IMR-90 (cell line): ENCODE data around the gene KMT2A. TPM values are rescaled to one million over a fixed set of nuclear protein-coding genes. Genes with fewer than 3 reads are reported as not detected.

Experiments
- ATAC-seq: fragments of 200-7000 bp; cut with Tn5 transposase; 2 replicates; pipeline ENCODE4 v1.9.1; 2020; ENCODE audit warnings: low read depth, mild to moderate bottlenecking, moderate library complexity
- BruUV-seq: library from RNA; stranded (reverse); fragments of 400-500 nt; replicated peaks from 2 replicates; lab custom pipeline; 2021; lab: Mats Ljungman, UMichigan
- CTCF ChIA-PET: fragments of 300-600 bp; formaldehyde crosslinking; extraction: SDS; loops from one replicate; lab custom pipeline; 2021; ENCODE audit warnings: antibody characterized with exemption; lab: Yijun Ruan, JAX
- POLR2A ChIA-PET: fragments of 300-600 bp; sonication (Branson Sonifier 250); formaldehyde crosslinking; loops from one replicate; lab custom pipeline; 2022; ENCODE audit warnings: antibody characterized with exemption; ENCODE audit not compliant: unreplicated experiment; lab: Charles Lee
- DNase-seq: peaks from one replicate; pipeline ENCODE4 v3.0.0; 2013
- H2AFZ ChIP-seq: replicated peaks from 2 replicates; pipeline ENCODE3; 2013; ENCODE audit warnings: low read length, mild to moderate bottlenecking; ENCODE audit not compliant: poor library complexity
- H2AK5ac ChIP-seq: 2 replicates; pipeline ENCODE4 v1.6.1; 2013; ENCODE audit warnings: low read depth, low read length, inconsistent platforms
- H2AK9ac ChIP-seq: replicated peaks from 2 replicates; pipeline ENCODE3; 2013; ENCODE audit warnings: mild to moderate bottlenecking, low read depth, low read length, moderate library complexity; ENCODE audit not compliant: poor library complexity
- H2BK120ac ChIP-seq: 2 replicates; pipeline ENCODE4 v1.6.1; 2013; ENCODE audit warnings: low read depth, low read length, inconsistent platforms
- H2BK15ac ChIP-seq: 3 replicates; pipeline ENCODE4 v1.6.1; 2013; ENCODE audit warnings: low read depth, low read length, inconsistent platforms
- H2BK20ac ChIP-seq: 2 replicates; pipeline ENCODE4 v1.6.1; 2013; ENCODE audit warnings: low read depth, mild to moderate bottlenecking, inconsistent platforms, low read length, moderate library complexity
- H2BK5ac ChIP-seq: 2 replicates; pipeline ENCODE4 v1.6.1; 2013; ENCODE audit warnings: mild to moderate bottlenecking, low read depth, low read length, inconsistent platforms; ENCODE audit not compliant: poor library complexity, severe bottlenecking
- H3K14ac ChIP-seq: replicated peaks from 2 replicates; pipeline ENCODE4 v1.6.1; 2013; ENCODE audit warnings: low read depth, low read length, inconsistent platforms
- H3K18ac ChIP-seq: 2 replicates; pipeline ENCODE4 v1.6.1; 2013; ENCODE audit warnings: low read depth, low read length, control low read depth
- H3K23ac ChIP-seq: 2 replicates; pipeline ENCODE4 v1.6.1; 2013; ENCODE audit warnings: low read depth, low read length, inconsistent platforms
- H3K27ac ChIP-seq: 2 replicates; pipeline ENCODE4 v1.5.1; 2013; ENCODE audit warnings: mild to moderate bottlenecking, control low read depth, low read length; ENCODE audit not compliant: insufficient read depth
- H3K27me3 ChIP-seq: 2 replicates; pipeline ENCODE4 v1.6.1; 2013; ENCODE audit warnings: low read length; ENCODE audit not compliant: control insufficient read depth, insufficient read depth
- H3K36me3 ChIP-seq: 2 replicates; pipeline ENCODE4 v1.6.1; 2013; ENCODE audit warnings: low read length, mixed read lengths; ENCODE audit not compliant: control insufficient read depth, insufficient read depth
- H3K4ac ChIP-seq: 2 replicates; pipeline ENCODE4 v1.6.1; 2013; ENCODE audit warnings: low read depth, low read length, inconsistent platforms
- H3K4me1 ChIP-seq: 2 replicates; pipeline ENCODE4 v1.6.1; 2013; ENCODE audit warnings: low read length, mixed read lengths; ENCODE audit not compliant: control insufficient read depth, insufficient read depth
- H3K4me2 ChIP-seq: 2 replicates; pipeline ENCODE4 v1.6.1; 2013; ENCODE audit warnings: low read depth, mild to moderate bottlenecking, control low read depth, low read length, moderate library complexity
- H3K4me3 ChIP-seq: 2 replicates; pipeline ENCODE4 v1.5.1; 2013; ENCODE audit warnings: low read depth, mild to moderate bottlenecking, control low read depth, low read length, moderate library complexity; ENCODE audit not compliant: insufficient read depth
- H3K56ac ChIP-seq: 2 replicates; pipeline ENCODE4 v1.6.1; 2013; ENCODE audit warnings: low read length, inconsistent platforms; ENCODE audit not compliant: insufficient read depth; ENCODE audit errors: extremely low read depth
- H3K79me1 ChIP-seq, 2 experiments: 2 replicates each; pipeline ENCODE4 v1.6.1; 2013; ENCODE audit warnings: low read length in 2 of 2, inconsistent platforms in 1 of 2, low read depth in 1 of 2
- H3K9ac ChIP-seq: 2 replicates; pipeline ENCODE4 v1.6.1; 2013; ENCODE audit warnings: low read depth, low read length, control low read depth
- H3K9me1 ChIP-seq: 2 replicates; pipeline ENCODE4 v1.6.1; 2013; ENCODE audit warnings: low read length, inconsistent platforms; ENCODE audit not compliant: insufficient read depth
- H3K9me3 ChIP-seq: 2 replicates; pipeline ENCODE4 v1.6.1; 2013; ENCODE audit warnings: low read length; ENCODE audit not compliant: control insufficient read depth, insufficient read depth
- H4K20me1 ChIP-seq: 2 replicates; pipeline ENCODE4 v1.6.1; 2013; ENCODE audit warnings: low read length, inconsistent platforms; ENCODE audit not compliant: insufficient read depth
- H4K5ac ChIP-seq: 2 replicates; pipeline ENCODE4 v1.6.1; 2013; ENCODE audit warnings: mild to moderate bottlenecking, low read depth, low read length, control low read depth
- H4K8ac ChIP-seq, 2 experiments: 2 replicates each; pipeline ENCODE4 v1.6.1; 2013; ENCODE audit warnings: low read depth in 2 of 2, low read length in 2 of 2, control low read depth in 1 of 2, inconsistent platforms in 1 of 2
- H4K91ac ChIP-seq: 2 replicates; pipeline ENCODE4 v1.6.1; 2013; ENCODE audit warnings: low read depth, low read length, inconsistent platforms; ENCODE audit not compliant: insufficient read depth
- BHLHE40 ChIP-seq: fragments of 150-350 bp; IDR thresholded peaks from 2 replicates; pipeline ENCODE4 v1.6.1; 2016; ENCODE audit warnings: mild to moderate bottlenecking, low read depth, low read length
- CEBPB ChIP-seq: IDR thresholded peaks from 2 replicates; pipeline ENCODE4 v1.6.1; 2012; ENCODE audit warnings: low read depth, low read length, improper control_type of control experiment
- ELK1 ChIP-seq: fragments of 150-350 bp; IDR thresholded peaks from 2 replicates; pipeline ENCODE4 v1.6.1; 2016; ENCODE audit warnings: low read depth, mild to moderate bottlenecking, low read length, moderate library complexity, borderline replicate concordance
- MAZ ChIP-seq: IDR thresholded peaks from 2 replicates; pipeline ENCODE4 v1.6.1; 2012; ENCODE audit warnings: low read depth, mild to moderate bottlenecking, low read length, improper control_type of control experiment, moderate library complexity, borderline replicate concordance
- MXI1 ChIP-seq: IDR thresholded peaks from 2 replicates; pipeline ENCODE4 v1.6.1; 2012; ENCODE audit warnings: low read depth, mild to moderate bottlenecking, low read length, moderate library complexity, borderline replicate concordance
- NFE2L2 ChIP-seq: fragments of 150-350 bp; IDR thresholded peaks from 2 replicates; pipeline ENCODE4 v1.6.1; 2016; ENCODE audit warnings: low read depth, mild to moderate bottlenecking, low read length
- RAD21 ChIP-seq: IDR thresholded peaks from 2 replicates; pipeline ENCODE4 v1.6.1; 2012; ENCODE audit warnings: low read length, improper control_type of control experiment
- RFX5 ChIP-seq: IDR thresholded peaks from 2 replicates; pipeline ENCODE4 v1.8.0; 2012; ENCODE audit warnings: low read depth, mild to moderate bottlenecking, low read length, moderate library complexity
- SMC3 ChIP-seq: fragments of 150-350 bp; IDR thresholded peaks from 2 replicates; pipeline ENCODE4 v1.6.1; 2016; ENCODE audit warnings: low read depth, mild to moderate bottlenecking, antibody characterized with exemption, low read length, moderate library complexity
- WGBS, 2 experiments: methylation state at CpG; one replicate each; pipeline versions ENCODE4 v1.1.5 to v1.1.7; 2013; ENCODE audit warnings: missing lambda C conversion rate in 2 of 2; ENCODE audit not compliant: insufficient read length in 1 of 2; ENCODE audit errors: extremely low coverage in 2 of 2; 5-methylcytosine and 5-hydroxymethylcytosine counted together
- dilution Hi-C: fragments of 300-500 bp; cut with HindIII; formaldehyde crosslinking; loops from one replicate; pipeline ENCODE4 v1.14.3; 2018; ENCODE audit warnings: low sequenced_read_pairs; ENCODE audit not compliant: unreplicated experiment
- in situ Hi-C: fragments of 300-500 bp; cut with MboI; formaldehyde crosslinking; loops from 3 replicates; pipeline ENCODE4 v1.14.3; 2019; ENCODE audit warnings: low sequenced_read_pairs, inconsistent platforms, mixed read lengths
- intact Hi-C: fragments of 100-400 bp; cut with micrococcal nuclease; formaldehyde crosslinking; loops from 2 replicates; pipeline ENCODE4 v1.10.0; 2022
- polyA plus RNA-seq, 3 experiments: library from polyadenylated mRNA; depleted of rRNA; stranded (reverse); fragments of >200 nt; gene quantifications; 2 replicates each; pipeline ENCODE4 v1.2.3, GENCODE V29; 2012; ENCODE audit warnings: low replicate concordance in 1 of 3
- total RNA-seq: library from RNA; depleted of rRNA; stranded (reverse); fragments of >200 nt; gene quantifications from 2 replicates; pipeline ENCODE4 v1.2.3, GENCODE V29; 2012

The KMT2A gene
- total and polyA plus RNA-seq, 2 of the 4 experiments (the other 2 are of a cell fraction), result 18.2 to 21.1 TPM

DNA sequence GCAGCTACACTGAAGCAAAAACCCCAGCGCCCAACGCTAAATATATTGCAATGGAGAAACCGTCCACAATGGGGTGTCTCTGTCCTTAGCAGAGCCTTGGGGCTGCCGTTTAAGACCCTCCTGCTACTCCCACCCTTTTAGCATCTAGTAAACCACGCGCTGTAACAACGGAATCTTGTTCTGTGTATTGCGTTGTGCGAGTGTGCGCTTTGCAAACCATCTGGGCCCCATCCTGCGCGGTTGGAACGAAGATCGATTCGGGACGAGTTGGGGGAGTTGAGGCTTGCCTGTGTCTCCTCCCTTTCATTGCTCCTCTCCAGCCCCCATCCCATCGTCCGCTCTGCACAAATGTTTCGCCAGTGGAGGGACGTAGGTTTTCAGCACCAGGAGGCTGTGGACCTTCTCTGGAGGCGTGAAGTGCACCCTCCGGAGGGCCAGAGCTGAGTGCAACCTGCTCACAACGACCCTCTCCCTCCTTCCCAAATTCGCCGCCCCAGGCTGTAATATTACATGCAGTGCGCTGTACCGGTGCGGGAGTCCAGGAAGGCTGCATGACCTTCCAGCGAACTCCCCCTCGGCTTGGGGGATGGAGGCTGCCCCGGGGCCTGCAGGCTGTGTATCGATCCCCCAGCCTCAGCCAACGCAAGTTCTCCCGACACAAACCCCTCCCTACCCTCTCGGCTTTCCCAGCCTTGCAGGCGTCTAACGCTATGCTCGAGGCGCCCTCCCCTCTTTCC lies 1.6 kb upstream of the KMT2A start:
- peak overlapping the region in 1 of 2 experiments; percentile 5; a peak in 2 of 4 replicates for H4K8ac ChIP-seq
- H3K4me3 ChIP-seq, result peak overlapping the region; percentile 91
- peak overlapping the region; percentile 84 for H2AK9ac ChIP-seq
- TF ChIP-seq CEBPB (no peak), SMC3 (no peak), RFX5 (no peak), RAD21 (no peak), BHLHE40 (no peak), ELK1 (no peak), NFE2L2 (no peak), MAZ (no peak), MXI1 (peak; percentile 92)
- BruUV-seq, result no TSS peak
- H3K79me1 ChIP-seq, result peaks cover 0 to 28% of the 10 kb centered on the region in 2 experiments; a peak in 2 of 4 replicates
- H3K56ac ChIP-seq, result peak overlapping the region; percentile 35; the same call in 1 of the 2 replicates
- H3K23ac ChIP-seq, result peak overlapping the region; percentile 79
- H3K36me3 ChIP-seq, result no peaks in the 10 kb centered on the region
- no peak overlapping the region; the same call in 1 of the 2 replicates for H3K18ac ChIP-seq
- no peaks in the 10 kb centered on the region for H3K9me1 ChIP-seq
- peak overlapping the region; percentile 43 for H3K14ac ChIP-seq
- H3K9me3 ChIP-seq, result no peaks in the 10 kb centered on the region
- H2AFZ ChIP-seq, result peak overlapping the region; percentile 96
- in situ Hi-C loops (no loop called here), dilution Hi-C loops (no loop called here), intact Hi-C loops (loop anchor here (5.0 kb wide), 1 partner anchor 53 kb away; no protein-coding TSS in a partner anchor)
- POLR2A ChIA-PET, result interaction anchor here (0.6 kb wide), 1 partner anchor 10 kb away, joined by 3 read pairs; no protein-coding TSS in a partner anchor
- H2BK5ac ChIP-seq, result no peak overlapping the region
- H3K4ac ChIP-seq, result peak overlapping the region; percentile 4; the same call in 1 of the 2 replicates
- peaks cover 4% of the 10 kb centered on the region for H3K4me1 ChIP-seq
- H4K20me1 ChIP-seq, result peaks cover 30% of the 10 kb centered on the region
- H2BK20ac ChIP-seq, result no peak overlapping the region
- H3K9ac ChIP-seq, result peak overlapping the region; percentile 83
- no peak overlapping the region; the same call in 1 of the 2 replicates for H4K5ac ChIP-seq
- H2BK15ac ChIP-seq, result no peak overlapping the region
- CTCF ChIA-PET, result interaction anchor here (0.9 kb wide), 1 partner anchor 11 kb away, joined by 3 read pairs; no protein-coding TSS in a partner anchor
- peak; percentile 40 for DNase-seq
- peak overlapping the region; percentile 95 for H3K27ac ChIP-seq
- peak overlapping the region; percentile 100 for H3K4me2 ChIP-seq
- 0% methylated on average over 12 of the region's 39 CpGs; no CpG with 5 or more reads in 1 of the 2 experiments for WGBS, 2 experiments
- H3K27me3 ChIP-seq, result no peaks in the 10 kb centered on the region
- no peak overlapping the region for H2AK5ac ChIP-seq
- H2BK120ac ChIP-seq, result no peak overlapping the region
- no peak overlapping the region for H4K91ac ChIP-seq
- no peak for ATAC-seq
